Smooth muscle cell of the brain vasculature (primary cell): ENCODE measurements around the gene EFNA3.

Experiments used
- DNase-seq: peaks from one replicate; pipeline ENCODE4 v3.0.0-alpha.2; 2012; ENCODE audit warnings: low read depth, low spot score

Gene EFNA3

GRCh38 chr1:155131285-155131684, 52.6 kb downstream of the EFNA3 start:
- DNase-seq = no peak

GRCh38 chr1:155131856-155132255, 53.2 kb downstream of the EFNA3 start:
- DNase-seq = no peak

GRCh38 chr1:155133799-155134281, 55.2 kb downstream of the EFNA3 start:
- DNase-seq = no peak

- no peak for DNase-seq
Observed at GRCh38 chr1:155134322-155134721, 55.7 kb downstream of the EFNA3 start.

- DNase-seq = no peak
Observed at GRCh38 chr1:155134880-155135414, 56.3 kb downstream of the EFNA3 start.

GRCh38 chr1:155135415-155136028, 56.9 kb downstream of the EFNA3 start, which contains the start of gene SLC50A1:
Gene SLC50A1, plus strand, starts transcription at chr1:155135852. Its CDS starts 60 bp downstream, at chr1:155135912.
- DNase-seq = peak; percentile 73

GRCh38 chr1:155136748-155137147, 58.1 kb downstream of the EFNA3 start:
- no peak for DNase-seq
